NCI-H1105 (cell line): ENCODE data around the gene GADL1.

Source experiments
- DNase-seq: peaks from one replicate; lab custom pipeline; 2025; lab: John Stamatoyannopoulos, UW

GADL1 gene

GRCh38 chr3:30756218-30756617 is 138.2 kb downstream of the GADL1 start:
- DNase-seq: no peak

GRCh38 chr3:30754426-30754825 is 140.0 kb downstream of the GADL1 start:
- DNase-seq: no peak

- DNase-seq: no peak
These were observed 140.7 kb downstream of the GADL1 start for GRCh38 chr3:30753766-30754165.

GRCh38 chr3:30752970-30753369 is 141.5 kb downstream of the GADL1 start:
- no peak for DNase-seq

- no peak for DNase-seq
These were observed 142.0 kb downstream of the GADL1 start for GRCh38 chr3:30752491-30752890.

GRCh38 chr3:30751610-30752299 is 142.7 kb downstream of the GADL1 start:
- DNase-seq: no peak

GRCh38 chr3:30750967-30751366 is 143.5 kb downstream of the GADL1 start:
- DNase-seq: no peak

- no peak for DNase-seq
These were observed 145.2 kb downstream of the GADL1 start for GRCh38 chr3:30749230-30749629.

- DNase-seq: no peak
These were observed 146.6 kb downstream of the GADL1 start for GRCh38 chr3:30747771-30748281.

- DNase-seq: no peak
These were observed 150.7 kb downstream of the GADL1 start for GRCh38 chr3:30743641-30744317.

- DNase-seq: no peak
These were observed 151.5 kb downstream of the GADL1 start for GRCh38 chr3:30742796-30743619.

- DNase-seq: no peak
These were observed 152.6 kb downstream of the GADL1 start for GRCh38 chr3:30741889-30742288.

GRCh38 chr3:30738605-30739004 is 155.9 kb downstream of the GADL1 start:
- DNase-seq: no peak

- DNase-seq: no peak
These were observed 156.5 kb downstream of the GADL1 start for GRCh38 chr3:30737743-30738499.

- DNase-seq: no peak
These were observed 160.8 kb downstream of the GADL1 start for GRCh38 chr3:30733696-30734095.

- DNase-seq: no peak
These were observed 161.3 kb downstream of the GADL1 start for GRCh38 chr3:30733209-30733608.

- no peak for DNase-seq
These were observed 163.5 kb downstream of the GADL1 start for GRCh38 chr3:30730967-30731366.

- no peak for DNase-seq
These were observed 164.5 kb downstream of the GADL1 start for GRCh38 chr3:30729936-30730335.

- no peak for DNase-seq
These were observed 164.9 kb downstream of the GADL1 start for GRCh38 chr3:30729512-30729911.

GRCh38 chr3:30728143-30728542 is 166.3 kb downstream of the GADL1 start:
- DNase-seq: no peak

GRCh38 chr3:30724863-30725262 is 169.6 kb downstream of the GADL1 start:
- DNase-seq: no peak

GRCh38 chr3:30723211-30723610 is 171.2 kb downstream of the GADL1 start:
- DNase-seq: no peak
